Parathyroid adenoma (tissue), 2 donors: ENCODE results near the gene GLG1.
A peak's percentile ranks its signal among the peaks of the same experiment; 100 is the strongest.
"Not testable (repeated sequence)": the region's sequence is repeated elsewhere in the genome, so short reads cannot be mapped to it uniquely, and the experiment has no call there.

Experiments
- H2AFZ ChIP-seq: fragments of 300-600 bp; sonication (generic); one replicate; pipeline ENCODE4 v1.7.0; 2017; ENCODE audit warnings: antibody characterized with exemption, mild to moderate bottlenecking
- H3K27ac ChIP-seq: fragments of 300-600 bp; sonication (generic); one replicate; pipeline ENCODE4 v1.7.0; 2017
- H3K27me3 ChIP-seq: fragments of 300-600 bp; sonication (generic); one replicate; pipeline ENCODE4 v1.7.0; 2017; ENCODE audit warnings: low read length; ENCODE audit not compliant: control insufficient read depth, insufficient read depth
- H3K36me3 ChIP-seq: fragments of 300-600 bp; sonication (generic); one replicate; pipeline ENCODE4 v1.7.0; 2017; ENCODE audit warnings: low read length; ENCODE audit not compliant: control insufficient read depth, insufficient read depth
- H3K4me1 ChIP-seq: fragments of 300-600 bp; sonication (generic); one replicate; pipeline ENCODE4 v1.7.0; 2017; ENCODE audit warnings: control low read depth
- H3K4me2 ChIP-seq: fragments of 300-600 bp; sonication (generic); one replicate; pipeline ENCODE4 v1.7.0; 2017; ENCODE audit warnings: low read length
- H3K4me3 ChIP-seq: fragments of 300-600 bp; sonication (generic); one replicate; pipeline ENCODE4 v1.7.0; 2017; ENCODE audit warnings: low read depth, low read length
- H3K79me2 ChIP-seq: fragments of 300-600 bp; sonication (generic); one replicate; pipeline ENCODE4 v1.7.0; 2017; ENCODE audit warnings: control low read depth
- H3K9ac ChIP-seq: fragments of 300-600 bp; sonication (generic); one replicate; pipeline ENCODE4 v1.7.0; 2017; ENCODE audit warnings: mild to moderate bottlenecking
- H3K9me3 ChIP-seq: fragments of 300-600 bp; sonication (generic); one replicate; pipeline ENCODE4 v1.7.0; 2017; ENCODE audit warnings: low read length; ENCODE audit not compliant: control insufficient read depth
- CTCF ChIP-seq: fragments of 300-600 bp; sonication (generic); IDR thresholded peaks from one replicate; pipeline ENCODE4 v1.7.0; 2017; ENCODE audit warnings: antibody characterized with exemption, mild to moderate bottlenecking
- donor health status: primary hyperparathyroidism.

The GLG1 gene

DNA sequence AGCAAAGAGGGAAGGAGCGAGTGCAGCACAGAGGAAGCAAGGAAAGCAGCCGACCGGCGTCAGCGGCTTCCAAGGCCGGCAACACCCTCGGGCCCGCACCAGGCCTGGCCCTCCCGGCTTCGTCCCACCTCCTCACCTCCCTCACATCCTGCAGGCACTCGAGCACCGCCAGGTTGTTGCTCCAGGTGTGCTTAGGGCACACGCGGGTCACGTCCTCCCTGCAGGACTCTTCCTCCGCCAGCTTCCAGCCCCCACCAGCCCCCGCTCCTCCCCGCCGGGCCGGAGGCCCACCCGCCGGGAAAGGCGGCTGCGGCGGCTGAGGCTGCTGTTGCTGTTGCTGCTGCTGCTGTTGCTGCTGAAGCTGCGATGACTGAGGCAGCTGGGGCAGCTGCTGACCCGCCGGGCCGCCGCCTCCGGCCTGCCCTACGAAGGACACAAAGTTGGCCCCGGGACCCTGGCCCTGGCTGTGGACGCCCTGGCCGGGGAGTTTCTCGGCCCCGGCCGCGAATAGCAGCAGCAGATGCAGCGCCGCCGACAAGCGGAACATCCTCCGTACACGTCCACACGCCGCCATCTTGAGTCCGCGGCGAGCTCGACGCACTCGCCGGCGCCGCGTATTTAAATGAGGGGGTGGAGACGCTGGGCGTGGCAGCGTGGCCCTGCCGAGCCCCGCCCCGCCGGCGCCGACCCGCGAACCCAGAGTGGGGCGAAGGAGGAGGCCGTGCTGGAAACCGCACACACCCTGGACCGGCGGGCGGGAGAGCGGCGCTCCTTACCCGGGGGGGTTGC, at the start of gene GLG1:
Gene GLG1, minus strand, starts transcription at position 594 of the 789 bp plus-strand sequence. Its CDS starts 20 bp downstream, at position 574.
- H3K27me3 ChIP-seq, result no peaks in the 10 kb centered on the region
- TF ChIP-seq CTCF, result no peak
- peak within 1 kb of the TSS; percentile 86 for H3K27ac ChIP-seq
- H3K4me1 ChIP-seq, result peaks cover 24% of the 10 kb centered on the region
- no peaks in the 10 kb centered on the region for H3K9me3 ChIP-seq
- peak within 1 kb of the TSS; percentile 71 for H3K9ac ChIP-seq
- H3K4me2 ChIP-seq, result peak within 1 kb of the TSS; percentile 75
- H3K4me3 ChIP-seq, result peak within 1 kb of the TSS; percentile 83
- peak within 1 kb of the TSS; percentile 94 for H2AFZ ChIP-seq
- peaks cover 33% of the 10 kb centered on the region for H3K79me2 ChIP-seq
- no peaks in the 10 kb centered on the region for H3K36me3 ChIP-seq

DNA sequence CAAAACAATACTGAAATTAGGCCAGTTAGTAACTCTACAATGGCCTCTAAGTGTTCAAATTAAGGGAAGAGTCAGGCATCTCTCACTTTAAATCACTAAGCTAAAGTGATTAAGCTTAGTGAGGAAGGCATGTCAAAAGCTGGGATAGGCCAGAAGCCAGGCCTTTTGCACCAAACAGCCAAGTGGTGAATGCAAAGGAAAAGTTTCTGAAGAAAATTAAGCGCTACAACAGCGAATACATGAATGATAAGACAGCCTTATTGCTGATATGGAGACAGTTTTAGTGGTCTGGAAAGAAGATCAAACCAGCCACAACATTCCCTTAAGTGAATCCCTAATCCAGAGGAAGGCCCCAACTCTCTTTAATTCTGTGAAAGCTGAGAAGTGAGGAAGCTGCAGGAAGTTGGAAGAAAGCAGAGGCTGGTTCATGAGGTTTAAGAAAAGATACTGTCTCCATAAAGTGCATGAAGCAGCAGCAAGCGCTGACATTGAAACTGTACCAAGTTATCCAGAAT, 47.7 kb upstream of the GLG1 start:
- Histone ChIP-seq H3K79me2 (peaks cover 27% of the 10 kb centered on the region), H3K4me3 (no peak overlapping the region), H3K27me3 (no peaks in the 10 kb centered on the region), H3K27ac (no peak overlapping the region), H3K4me2 (no peak overlapping the region), H2AFZ (no peak overlapping the region), H3K9ac (no peak overlapping the region), H3K4me1 (peaks cover 6% of the 10 kb centered on the region), H3K36me3 (no peaks in the 10 kb centered on the region), H3K9me3 (no peaks in the 10 kb centered on the region)
- TF ChIP-seq CTCF, result no peak

DNA sequence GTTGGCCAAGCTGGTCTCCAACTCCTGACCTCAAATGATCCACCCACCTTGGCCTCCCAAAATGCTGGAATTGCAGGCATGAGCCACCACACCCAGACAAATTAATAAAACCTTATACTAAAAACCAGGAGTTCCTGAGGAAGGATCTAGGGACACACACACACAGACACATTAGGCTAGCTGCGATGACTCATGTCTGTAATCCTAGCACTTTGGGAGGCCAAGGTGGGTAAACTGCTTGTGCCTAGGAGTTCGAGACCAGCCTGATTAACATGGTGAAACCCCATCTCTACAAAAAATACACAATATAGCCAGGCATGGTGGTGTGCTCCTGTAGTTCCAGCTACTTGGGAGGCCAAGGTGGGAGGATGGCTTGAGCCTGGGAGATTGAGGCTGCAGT, 46.0 kb upstream of the GLG1 start:
- H3K4me2 ChIP-seq, H3K9ac ChIP-seq, H3K4me3 ChIP-seq, H3K27me3 ChIP-seq, H3K36me3 ChIP-seq, H3K27ac ChIP-seq, H3K9me3 ChIP-seq, H3K4me1 ChIP-seq, H2AFZ ChIP-seq: not testable (repeated sequence)
- H3K79me2 ChIP-seq, result peaks cover 14% of the 10 kb centered on the region

DNA sequence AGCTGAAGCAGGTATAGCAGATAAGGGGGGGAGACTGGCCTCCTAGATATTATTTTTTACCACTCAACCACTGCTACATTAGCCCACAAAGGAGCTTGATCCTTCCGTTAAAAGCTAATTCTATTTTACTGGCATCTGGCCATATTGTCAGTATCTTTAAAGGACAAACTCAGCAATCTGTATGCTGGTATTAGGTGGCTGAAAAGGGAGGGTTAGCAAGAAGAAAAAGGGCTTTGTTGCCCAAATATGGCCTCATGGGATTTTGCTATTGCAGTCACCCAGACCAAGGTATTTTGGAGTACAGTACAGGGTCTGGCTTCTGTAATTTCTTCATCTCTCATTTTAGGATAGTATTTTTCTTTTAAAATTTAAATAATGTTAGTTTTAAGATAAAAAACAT, 45.3 kb upstream of the GLG1 start:
- no peak for TF ChIP-seq CTCF
- Histone ChIP-seq H3K36me3 (no peaks in the 10 kb centered on the region), H3K4me2 (no peak overlapping the region), H3K79me2 (peaks cover 17% of the 10 kb centered on the region), H2AFZ (no peak overlapping the region), H3K4me3 (no peak overlapping the region), H3K9ac (no peak overlapping the region), H3K27me3 (no peaks in the 10 kb centered on the region), H3K27ac (peak overlapping the region; percentile 8), H3K9me3 (no peaks in the 10 kb centered on the region), H3K4me1 (peaks cover 6% of the 10 kb centered on the region)

DNA sequence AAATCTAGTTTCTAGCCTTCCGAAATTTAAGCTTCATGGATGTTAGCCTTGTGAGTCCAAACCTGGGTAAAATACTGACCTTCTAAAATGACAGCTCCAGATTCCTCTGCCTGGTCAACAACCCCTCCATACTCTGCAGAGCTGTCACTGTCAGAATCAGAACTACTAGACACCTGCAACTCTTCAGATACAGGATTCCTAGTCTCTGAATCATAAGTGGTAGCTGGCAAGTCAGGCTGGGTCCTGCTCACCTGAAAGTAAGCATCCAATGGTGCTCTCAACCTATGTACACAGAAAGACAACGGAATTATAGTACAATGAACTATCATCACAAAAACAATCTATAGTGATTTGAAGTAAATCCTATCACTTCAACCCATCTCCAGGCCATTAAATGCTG, 44.9 kb upstream of the GLG1 start:
- Histone ChIP-seq H3K9me3 (no peaks in the 10 kb centered on the region), H3K4me3 (no peak overlapping the region), H3K9ac (no peak overlapping the region), H3K4me2 (no peak overlapping the region), H3K27ac (peak overlapping the region; percentile 8), H3K4me1 (peaks cover 6% of the 10 kb centered on the region), H3K36me3 (no peaks in the 10 kb centered on the region), H3K79me2 (peaks cover 17% of the 10 kb centered on the region), H2AFZ (no peak overlapping the region), H3K27me3 (no peaks in the 10 kb centered on the region)
- TF ChIP-seq CTCF, result no peak
